Lower leg skin (tissue), 4 donors: Measurements from ENCODE around the gene ZFHX3. TPM values are rescaled to one million over a fixed set of nuclear protein-coding genes. Genes with fewer than 3 reads are reported as not detected.

Source experiments
- DNase-seq, 2 donors: peaks; one replicate each; pipeline ENCODE4 v3.0.0-alpha.2; 2019; ENCODE audit warnings: low spot score in 2 of 2
- H3K4me3 ChIP-seq: fragments of 200-600 bp; sonication (generic); 2 replicates; pipeline ENCODE4 v1.5.1; 2017; ENCODE audit warnings: mild to moderate bottlenecking, low read depth; ENCODE audit not compliant: poor library complexity, severe bottlenecking
- CTCF ChIP-seq, 3 donors: fragments of 450-650 bp; IDR thresholded peaks; one replicate each; pipeline ENCODE4 v1.5.1; 2016; ENCODE audit warnings: antibody characterized with exemption in 3 of 3, mild to moderate bottlenecking in 3 of 3, moderate library complexity in 2 of 3
- POLR2A ChIP-seq, 2 donors: fragments of 450-650 bp; IDR thresholded peaks; one replicate each; pipeline ENCODE4 v1.6.1; 2016 to 2017; ENCODE audit warnings: antibody characterized with exemption in 2 of 2, mild to moderate bottlenecking in 1 of 2, moderate library complexity in 1 of 2
- WGBS, 2 donors: methylation state at CpG; one replicate each; pipeline ENCODE4 v1.1.5; 2018; 5-methylcytosine and 5-hydroxymethylcytosine counted together
- intact Hi-C: fragments of 100-400 bp; cut with DNase I; formaldehyde crosslinking; loops from one replicate; pipeline ENCODE4 v1.15.0; 2023; ENCODE audit warnings: low total_unique reads
- total RNA-seq, 4 donors: library from RNA; depleted of rRNA; stranded (reverse); fragments of >200 nt; gene quantifications; one replicate each; pipeline ENCODE4 v1.1.0, GENCODE V29; 2016

Gene ZFHX3
- total RNA-seq, 4 donors from 2014 or later: 3.4 to 14.9 (median 10.0) TPM

GRCh38 chr16:72832621-72833248, 215.2 kb downstream of the ZFHX3 start:
- H3K4me3 ChIP-seq: no peak overlapping the region
- DNase-seq: peak; percentile 80 to 97
- TF ChIP-seq POLR2A (IDR thresholded peaks at IDR 0.05) (no peak), CTCF (IDR thresholded peaks at IDR 0.05) (peak in 1 of 3 donors; percentile 69)
- WGBS, 2 donors: 38 to 43% methylated on average over 13 of the region's 13 CpGs
- intact Hi-C loops: loop anchor here (10.0 kb wide), 1 partner anchor 362 kb away; no protein-coding TSS in a partner anchor

- WGBS, 2 donors: 81% methylated on average over 12 of the region's 12 CpGs
- intact Hi-C loops: loop anchor here (10.0 kb wide), 1 partner anchor 365 kb away; no protein-coding TSS in a partner anchor
- TF ChIP-seq POLR2A (IDR thresholded peaks at IDR 0.05) (no peak), CTCF (IDR thresholded peaks at IDR 0.05) (no peak)
- no peak overlapping the region for H3K4me3 ChIP-seq
- no peak for DNase-seq
Observed at GRCh38 chr16:72829846-72830775, 217.8 kb downstream of the ZFHX3 start.

- no peak overlapping the region for H3K4me3 ChIP-seq
- TF ChIP-seq POLR2A (IDR thresholded peaks at IDR 0.05) (no peak), CTCF (IDR thresholded peaks at IDR 0.05) (no peak)
- intact Hi-C loops: no loop called here
- DNase-seq: no peak
- WGBS, 2 donors: 90 to 93% methylated on average over 7 of the region's 7 CpGs
Observed at GRCh38 chr16:72827866-72828265, 220.1 kb downstream of the ZFHX3 start.

- no peak for TF ChIP-seq CTCF (IDR thresholded peaks at IDR 0.05)
- no peak for TF ChIP-seq POLR2A (IDR thresholded peaks at IDR 0.05)
- WGBS, 2 donors: 84 to 88% methylated on average over 11 of the region's 11 CpGs
- DNase-seq: no peak
- H3K4me3 ChIP-seq: no peak overlapping the region
- intact Hi-C loops: no loop called here
Observed at GRCh38 chr16:72825912-72826621, 221.9 kb downstream of the ZFHX3 start.

GRCh38 chr16:72824761-72825160, 223.2 kb downstream of the ZFHX3 start:
- 89 to 93% methylated on average over 5 of the region's 5 CpGs for WGBS, 2 donors
- H3K4me3 ChIP-seq: no peak overlapping the region
- TF ChIP-seq POLR2A (IDR thresholded peaks at IDR 0.05) (no peak), CTCF (IDR thresholded peaks at IDR 0.05) (no peak)
- intact Hi-C loops: no loop called here
- no peak for DNase-seq
